Endothelial cell of umbilical vein (primary cell): Measurements from ENCODE around the gene HTR3A. TPM values are rescaled to one million over a fixed set of nuclear protein-coding genes. Genes with fewer than 3 reads are reported as not detected.

Experiments
- BruUV-seq: library from RNA; stranded (reverse); fragments of 400-500 nt; replicated peaks from 2 replicates; lab custom pipeline; 2021; lab: Mats Ljungman, UMichigan
- CTCF ChIA-PET: fragments of 300-600, 350-600 bp; sonication (Branson Sonifier 250); formaldehyde crosslinking; loops from one replicate; lab custom pipeline; 2021; ENCODE audit warnings: antibody characterized with exemption, inconsistent platforms; lab: Charles Lee
- POLR2A ChIA-PET: fragments of 300-600, 350-600 bp; sonication (Branson Sonifier 250); formaldehyde crosslinking; loops from one replicate; lab custom pipeline; 2021; ENCODE audit warnings: antibody characterized with exemption, inconsistent platforms; lab: Charles Lee
- DNase-seq: peaks from one replicate; pipeline ENCODE4 v3.0.0-alpha.2; 2011; ENCODE audit warnings: low read depth, low spot score
- FAIRE-seq: peaks from 2 replicates; lab custom pipeline; 2011; peaks lifted over from hg19 to GRCh38; lab: Jason Lieb, UNC
- H2AFZ ChIP-seq: 2 replicates; pipeline ENCODE4 v1.6.0; 2012; ENCODE audit warnings: low read depth, low read length, control low read depth, inconsistent platforms
- H3K27ac ChIP-seq: 2 replicates; pipeline ENCODE4 v1.5.1; 2011; ENCODE audit warnings: low read depth, mild to moderate bottlenecking, control low read depth, low read length, moderate library complexity; ENCODE audit not compliant: insufficient read depth
- H3K27me3 ChIP-seq, 2 experiments: 2 replicates each; pipeline versions ENCODE4 v1.6.0 to v1.6.1; 2011; ENCODE audit warnings: low read length in 2 of 2, mixed read lengths in 1 of 2; ENCODE audit not compliant: control insufficient read depth in 2 of 2, insufficient read depth in 2 of 2
- H3K36me3 ChIP-seq, 2 experiments: 2 replicates in 1 of 2; 3 replicates in 1 of 2; pipeline ENCODE4 v1.5.1; 2011; ENCODE audit warnings: low read length in 2 of 2, mild to moderate bottlenecking in 1 of 2, moderate library complexity in 1 of 2; ENCODE audit not compliant: control insufficient read depth in 2 of 2, insufficient read depth in 2 of 2; ENCODE audit errors: extremely low read depth in 1 of 2
- H3K4me1 ChIP-seq: 3 replicates; pipeline ENCODE4 v1.5.1; 2011; ENCODE audit warnings: mild to moderate bottlenecking, low read length; ENCODE audit not compliant: control insufficient read depth, insufficient read depth; ENCODE audit errors: extremely low read depth
- H3K4me2 ChIP-seq: 2 replicates; pipeline ENCODE4 v1.6.1; 2011; ENCODE audit warnings: low read length, control low read depth, mixed read lengths; ENCODE audit not compliant: insufficient read depth
- H3K4me3 ChIP-seq, 3 experiments: fragments of 200-600 bp in 1 of 3; sonication (generic), shearing (Covaris generic) in 1 of 3; replicated peaks in 1 of 3; 2 replicates each; pipeline ENCODE4 v1.5.1; 2011 to 2016; ENCODE audit warnings: control low read depth in 3 of 3, low read length in 3 of 3, mild to moderate bottlenecking in 2 of 3, inconsistent platforms in 1 of 3, low read depth in 1 of 3, moderate library complexity in 1 of 3; ENCODE audit not compliant: insufficient read depth in 1 of 3
- H3K79me2 ChIP-seq: 2 replicates; pipeline ENCODE4 v1.6.0; 2012; ENCODE audit warnings: low read length, inconsistent platforms; ENCODE audit not compliant: control insufficient read depth, insufficient read depth
- H3K9ac ChIP-seq: replicated peaks from 2 replicates; pipeline ENCODE3; 2011; ENCODE audit warnings: low read length, control low read depth; ENCODE audit not compliant: insufficient read depth; ENCODE audit errors: extremely low read depth
- H3K9me1 ChIP-seq: replicated peaks from 3 replicates; pipeline ENCODE4 v1.6.0; 2011; ENCODE audit warnings: mild to moderate bottlenecking, low read length; ENCODE audit not compliant: control insufficient read depth, insufficient read depth; ENCODE audit errors: extremely low read depth
- H3K9me3 ChIP-seq: replicated peaks from 2 replicates; pipeline ENCODE4 v1.5.1; 2012; ENCODE audit warnings: low read length, inconsistent platforms; ENCODE audit not compliant: control insufficient read depth, insufficient read depth
- H4K20me1 ChIP-seq: replicated peaks from 2 replicates; pipeline ENCODE3; 2011; ENCODE audit warnings: mild to moderate bottlenecking, low read length; ENCODE audit not compliant: control insufficient read depth, insufficient read depth; ENCODE audit errors: extremely low read depth
- CTCF ChIP-seq, 2 donors: IDR thresholded peaks; 1 replicate in 1 of 2; 2 replicates in 1 of 2; pipeline ENCODE4 v1.5.1; 2011; ENCODE audit warnings: low read length in 2 of 2, mild to moderate bottlenecking in 2 of 2, moderate library complexity in 2 of 2, control low read depth in 1 of 2, inconsistent platforms in 1 of 2, low read depth in 1 of 2; ENCODE audit not compliant: insufficient read depth in 1 of 2; ENCODE audit errors: extremely low read depth in 1 of 2
- FOS ChIP-seq: IDR thresholded peaks from 2 replicates; pipeline ENCODE4 v1.6.1; 2011; ENCODE audit warnings: mild to moderate bottlenecking, low read length, moderate library complexity, borderline replicate concordance; ENCODE audit not compliant: insufficient read depth
- JUN ChIP-seq: IDR thresholded peaks from 2 replicates; pipeline ENCODE4 v1.6.1; 2011; ENCODE audit warnings: borderline replicate concordance, low read depth; ENCODE audit not compliant: insufficient read length, insufficient read depth
- POLR2AphosphoS5 ChIP-seq: IDR thresholded peaks from 2 replicates; pipeline ENCODE4 v1.6.1; 2012; ENCODE audit warnings: low read depth, mild to moderate bottlenecking, control low read depth, low read length, moderate library complexity; ENCODE audit not compliant: insufficient read depth
- dilution Hi-C: fragments of 300-500 bp; cut with MboI; formaldehyde crosslinking; loops from one replicate; pipeline ENCODE4 v1.15.0; 2019; ENCODE audit warnings: low sequenced_read_pairs; ENCODE audit not compliant: extremely low pct_ligation_motif_present
- intact Hi-C: fragments of 100-400 bp; cut with micrococcal nuclease; formaldehyde crosslinking; loops from one replicate; pipeline ENCODE4 v1.10.0; 2022
- polyA plus RNA-seq, 4 experiments: library from polyadenylated mRNA; depleted of rRNA in 3 of 4; stranded (reverse) in 3 of 4; unstranded in 1 of 4; fragments of >200 nt; gene quantifications; 2 replicates each; pipeline versions ENCODE4 v1.2.1 to v1.2.3, GENCODE V29; 2011 to 2012; ENCODE audit warnings: missing spikeins in 1 of 4
- total RNA-seq: library from RNA; stranded (reverse); gene quantifications from 2 replicates; pipeline ENCODE4 v1.2.3, GENCODE V29; 2021

The HTR3A gene
- total and polyA plus RNA-seq, 2 donors (not counting 3 experiments of a cell fraction or from before 2014, with no cell fraction given): not detected

- FAIRE-seq (peak; percentile 48), DNase-seq (no peak)
- Histone ChIP-seq H2AFZ (no peak overlapping the region), H3K9me1 (no peaks in the 10 kb centered on the region), H3K4me1 (no peaks in the 10 kb centered on the region), H3K79me2 (no peaks in the 10 kb centered on the region), H4K20me1 (no peaks in the 10 kb centered on the region), H3K27ac (no peak overlapping the region), H3K36me3 (no peaks in the 10 kb centered on the region), H3K9ac (no peak overlapping the region), H3K4me3 (no peak overlapping the region), H3K4me2 (no peak overlapping the region), H3K9me3 (no peaks in the 10 kb centered on the region), H3K27me3 (peaks cover 17 to 22% of the 10 kb centered on the region in 2 experiments)
- peak in 1 of 2 donors; percentile 8 for TF ChIP-seq CTCF (IDR thresholded peaks at IDR 0.05; ENCODE audit: extremely low read depth in 1 of 2, insufficient read depth in 1 of 2, low read depth in 1 of 2, low read length in 2 of 2)
- TF ChIP-seq POLR2AphosphoS5: no peak
- no peak for TF ChIP-seq FOS
- intact Hi-C loops (loop anchor here (1.0 kb wide), 1 partner anchor 235 kb away; no protein-coding TSS in a partner anchor), dilution Hi-C loops (loop anchor here (25.0 kb wide), 1 partner anchor 236 kb away; no protein-coding TSS in a partner anchor)
- ChIA-PET CTCF (interaction anchor here (0.6 to 9.2 kb wide), 9 partner anchors 10 to 234 kb away, joined by 3 to 244 read pairs (median 6); no protein-coding TSS in a partner anchor), POLR2A (interaction anchor here (1.0 kb wide), 1 partner anchor 235 kb away, joined by 3 read pairs; no protein-coding TSS in a partner anchor)
- no TSS peak for BruUV-seq
These were observed 51.4 kb downstream of the HTR3A start for GRCh38 chr11:114026355-114026754.

- FAIRE-seq (no peak), DNase-seq (no peak)
- no peaks in the 10 kb centered on the region for H3K9me3 ChIP-seq
- dilution Hi-C loops: loop anchor here (25.0 kb wide), 1 partner anchor 235 kb away; no protein-coding TSS in a partner anchor
- H3K9me1 ChIP-seq: no peaks in the 10 kb centered on the region
- ChIA-PET POLR2A (no interaction called here), CTCF (interaction anchor here (0.9 to 9.2 kb wide), 23 partner anchors 9 to 241 kb away, joined by 3 to 244 read pairs (median 5); no protein-coding TSS in a partner anchor)
- H3K27me3 ChIP-seq: peaks cover 17 to 22% of the 10 kb centered on the region in 2 experiments
- H3K27ac ChIP-seq: no peak overlapping the region
- no peak overlapping the region for H3K9ac ChIP-seq
- intact Hi-C loops: no loop called here
- no TSS peak for BruUV-seq
- no peak overlapping the region for H3K4me2 ChIP-seq
- H3K4me1 ChIP-seq: no peaks in the 10 kb centered on the region
- no peaks in the 10 kb centered on the region for H3K36me3 ChIP-seq
- H4K20me1 ChIP-seq: no peaks in the 10 kb centered on the region
- no peaks in the 10 kb centered on the region for H3K79me2 ChIP-seq
- H3K4me3 ChIP-seq: no peak overlapping the region
- H2AFZ ChIP-seq: no peak overlapping the region
- TF ChIP-seq JUN: no peak
These were observed 52.5 kb downstream of the HTR3A start for GRCh38 chr11:114027391-114027790.
